ENCODE results near the gene CDK5. TPM values are rescaled to one million over a fixed set of nuclear protein-coding genes. Genes with fewer than 3 reads are reported as not detected.
"Not testable (repeated sequence)": the region's sequence is repeated elsewhere in the genome, so short reads cannot be mapped to it uniquely, and the experiment has no call there.

The CDK5 gene
- total RNA-seq, 5 donors from 2014 or later (not counting 1 experiment from before 2014, with no cell fraction given): 5.3 to 8.4 (median 6.5) TPM

DNA sequence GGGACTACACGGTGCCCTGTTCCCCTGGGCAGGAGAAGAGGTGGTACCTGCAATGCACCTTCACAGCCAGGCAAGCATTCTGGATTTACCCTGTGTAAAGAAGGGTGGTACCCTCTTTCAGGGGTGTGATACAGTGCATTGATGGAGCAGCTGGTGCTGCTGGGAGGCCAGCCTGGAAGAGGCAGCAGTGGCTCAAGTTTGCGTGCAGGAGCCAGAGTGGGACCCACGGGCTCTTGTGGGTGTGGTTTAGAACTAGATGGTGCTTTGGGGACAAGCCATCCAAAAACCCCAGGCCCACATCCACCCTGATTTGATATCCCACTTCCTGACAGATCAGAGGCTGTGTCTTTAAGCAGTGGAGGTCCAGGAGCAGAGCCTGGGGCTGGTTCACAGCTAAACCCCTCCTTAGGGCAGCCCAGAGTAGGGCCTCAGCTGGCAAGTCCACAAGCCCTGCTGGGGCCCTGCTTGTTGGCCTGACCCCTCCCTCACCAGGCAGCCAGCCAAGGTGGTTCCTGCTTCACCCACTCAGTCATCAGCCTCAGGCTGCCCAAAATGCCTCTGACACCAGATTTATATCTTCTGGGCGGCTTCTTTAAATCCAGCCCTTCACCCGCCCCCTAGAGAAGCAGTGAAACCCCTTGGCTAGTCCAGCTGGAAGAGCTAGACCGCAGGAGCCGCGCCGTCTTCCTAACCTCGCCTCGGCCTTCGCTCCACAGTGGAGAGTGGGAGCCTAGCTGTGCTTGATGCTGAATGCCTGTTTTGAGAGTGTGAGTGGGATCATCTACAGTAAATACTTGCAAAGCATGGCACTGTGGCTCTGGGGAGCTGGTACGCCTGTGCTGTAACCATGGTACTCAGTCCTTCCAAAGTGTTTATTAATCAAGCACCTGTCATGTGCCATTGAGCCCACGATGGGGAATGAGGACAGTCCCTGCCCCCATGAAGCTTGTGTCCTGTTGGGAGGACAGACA, 10.8 kb downstream of the CDK5 start:
- Mint-ChIP-seq H3K4me3 (no peak overlapping the region), H3K4me1 (peaks cover 0 to 4% (median 2%) of the 10 kb centered on the region in 3 donors), H3K27me3 (no peaks in the 10 kb centered on the region), H3K9me3 (no peaks in the 10 kb centered on the region), H3K27ac (no peak overlapping the region), H3K36me3 (peaks cover 7% of the 10 kb centered on the region)
- Histone ChIP-seq H3K9me3 (no peaks in the 10 kb centered on the region), H3K36me3 (ENCODE audit: control insufficient read depth in 2 of 2, extremely low read depth in 1 of 2, insufficient read depth in 1 of 2, low read length in 1 of 2) (peaks cover 2 to 15% of the 10 kb centered on the region in 2 donors), H3K27me3 (replicated peaks in 1 of 2; ENCODE audit: control insufficient read depth in 2 of 2, extremely low read depth in 1 of 2, insufficient read depth in 2 of 2, low read length in 1 of 2) (peaks cover 0 to 15% of the 10 kb centered on the region in 2 experiments), H3K27ac (ENCODE audit: low read length) (no peak overlapping the region), H3K4me3 (ENCODE audit: control insufficient read depth in 1 of 2, extremely low read depth in 1 of 2, low read length in 1 of 2) (no peak overlapping the region), H3K4me1 (ENCODE audit: control insufficient read depth in 1 of 2, extremely low read depth in 1 of 2, insufficient read depth in 2 of 2, low read length in 2 of 2) (peaks cover 0 to 14% of the 10 kb centered on the region in 2 experiments)
- DNase-seq (no peak), ATAC-seq (replicated peaks in 1 of 4) (no peak)
- 83% methylated on average over 7 of the region's 14 CpGs for WGBS (ENCODE audit: insufficient coverage)
- ChIA-PET POLR2A (interaction anchor here in 1 of 2 donors (0.6 kb wide), 1 partner anchor 48 kb away, joined by 3 read pairs; no protein-coding TSS in a partner anchor), CTCF (no interaction called here)

DNA sequence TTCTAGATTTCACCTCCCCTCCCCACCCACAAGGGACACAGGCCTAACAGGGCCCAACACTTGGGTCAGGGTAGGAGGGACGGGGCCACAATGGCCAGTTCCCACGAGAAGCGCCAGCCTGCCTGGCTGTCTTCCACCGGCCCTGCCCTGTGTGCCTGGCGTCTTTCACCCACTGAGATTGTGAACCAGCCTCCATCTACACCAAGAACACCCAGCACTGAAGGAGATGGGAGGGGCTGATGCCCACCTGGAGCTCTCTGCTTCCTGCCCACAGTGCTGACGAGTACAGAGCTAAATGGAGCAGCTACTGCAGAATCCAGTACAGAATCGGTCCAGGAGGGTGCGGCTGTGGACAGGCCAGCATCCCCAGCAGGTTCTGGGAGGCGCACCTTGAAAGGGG, 11.7 kb downstream of the CDK5 start:
- Histone ChIP-seq H3K27me3 (replicated peaks in 1 of 2; ENCODE audit: control insufficient read depth in 2 of 2, extremely low read depth in 1 of 2, insufficient read depth in 2 of 2, low read length in 1 of 2) (peaks cover 0 to 10% of the 10 kb centered on the region in 2 experiments), H3K4me3 (ENCODE audit: control insufficient read depth in 1 of 2, extremely low read depth in 1 of 2, low read length in 1 of 2) (no peak overlapping the region), H3K9me3 (no peaks in the 10 kb centered on the region), H3K36me3 (ENCODE audit: control insufficient read depth in 2 of 2, extremely low read depth in 1 of 2, insufficient read depth in 1 of 2, low read length in 1 of 2) (peaks cover 8 to 19% of the 10 kb centered on the region in 2 donors), H3K27ac (ENCODE audit: low read length) (no peak overlapping the region), H3K4me1 (ENCODE audit: control insufficient read depth in 1 of 2, extremely low read depth in 1 of 2, insufficient read depth in 2 of 2, low read length in 2 of 2) (peaks cover 0 to 4% of the 10 kb centered on the region in 2 experiments)
- CTCF ChIA-PET: no interaction called here
- DNase-seq (no peak), ATAC-seq (replicated peaks in 1 of 4) (no peak)
- POLR2A ChIA-PET: no interaction called here
- Mint-ChIP-seq H3K27ac (no peak overlapping the region), H3K4me3 (no peak overlapping the region), H3K4me1 (peaks cover 0 to 2% (median 0%) of the 10 kb centered on the region in 3 donors), H3K9me3 (no peaks in the 10 kb centered on the region), H3K27me3 (no peaks in the 10 kb centered on the region), H3K36me3 (peaks cover 13% of the 10 kb centered on the region)
- WGBS (ENCODE audit: insufficient coverage): 68% methylated on average over 4 of the region's 9 CpGs

DNA sequence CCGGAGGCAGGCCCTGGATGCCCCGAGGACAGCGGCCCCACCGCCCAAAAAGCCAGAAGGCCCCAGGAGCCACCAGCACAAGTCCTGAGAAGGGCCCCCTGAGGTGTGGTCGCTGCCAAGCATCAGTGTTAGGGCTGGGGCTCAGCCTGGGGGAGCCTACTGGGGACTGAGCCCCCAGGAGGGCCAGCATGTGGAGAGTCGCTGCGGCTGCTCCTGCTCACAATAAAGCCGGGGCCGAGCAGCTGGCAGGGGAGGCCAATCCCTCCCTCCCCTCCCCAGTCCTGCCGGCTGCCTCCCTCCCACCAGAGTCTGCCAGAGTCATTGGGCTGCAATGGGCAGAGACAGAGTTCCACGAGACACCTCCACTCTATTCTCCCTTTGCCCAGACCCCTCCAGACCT, 12.4 kb downstream of the CDK5 start:
- H3K9me3 ChIP-seq: no peaks in the 10 kb centered on the region
- Mint-ChIP-seq H3K4me1 (peaks cover 0 to under 1% (median 0%) of the 10 kb centered on the region in 3 donors), H3K9me3 (no peaks in the 10 kb centered on the region), H3K27ac (no peak overlapping the region), H3K4me3 (no peak overlapping the region), H3K27me3 (no peaks in the 10 kb centered on the region), H3K36me3 (peaks cover 13% of the 10 kb centered on the region)
- H3K27ac ChIP-seq (ENCODE audit: low read length): no peak overlapping the region
- POLR2A ChIA-PET: no interaction called here
- ATAC-seq (replicated peaks in 1 of 4) (no peak), DNase-seq (no peak)
- H3K36me3 ChIP-seq (ENCODE audit: control insufficient read depth in 2 of 2, extremely low read depth in 1 of 2, insufficient read depth in 1 of 2, low read length in 1 of 2): peaks cover 11 to 19% of the 10 kb centered on the region in 2 donors
- CTCF ChIA-PET: no interaction called here
- no peak overlapping the region for H3K4me3 ChIP-seq (ENCODE audit: control insufficient read depth in 1 of 2, extremely low read depth in 1 of 2, low read length in 1 of 2)
- WGBS (ENCODE audit: insufficient coverage): 92% methylated on average over 8 of the region's 11 CpGs
- peaks cover 0 to 4% of the 10 kb centered on the region in 2 experiments for H3K27me3 ChIP-seq (replicated peaks in 1 of 2; ENCODE audit: control insufficient read depth in 2 of 2, extremely low read depth in 1 of 2, insufficient read depth in 2 of 2, low read length in 1 of 2)
- H3K4me1 ChIP-seq (ENCODE audit: control insufficient read depth in 1 of 2, extremely low read depth in 1 of 2, insufficient read depth in 2 of 2, low read length in 2 of 2): no peaks in the 10 kb centered on the region

DNA sequence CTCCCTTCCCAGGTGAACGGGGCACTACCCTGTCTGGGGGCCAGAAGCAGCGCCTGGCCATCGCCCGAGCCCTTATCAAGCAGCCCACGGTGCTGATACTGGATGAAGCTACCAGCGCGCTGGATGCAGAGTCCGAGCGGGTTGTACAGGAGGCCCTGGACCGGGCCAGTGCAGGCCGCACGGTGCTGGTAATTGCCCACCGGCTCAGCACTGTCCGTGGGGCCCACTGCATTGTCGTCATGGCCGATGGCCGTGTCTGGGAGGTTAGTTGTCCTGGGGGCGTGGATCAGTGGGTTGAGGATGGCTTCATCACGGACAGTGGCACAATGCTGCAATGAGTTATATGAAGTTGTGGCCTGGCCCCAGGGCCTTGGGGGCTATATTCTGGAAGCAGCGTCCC, 13.7 kb downstream of the CDK5 start:
- H3K9me3 ChIP-seq: no peaks in the 10 kb centered on the region
- peaks cover 13% of the 10 kb centered on the region for H3K36me3 Mint-ChIP-seq
- H3K27ac Mint-ChIP-seq: no peak overlapping the region
- no peaks in the 10 kb centered on the region for H3K27me3 Mint-ChIP-seq
- H3K27me3 ChIP-seq (replicated peaks in 1 of 2; ENCODE audit: control insufficient read depth in 2 of 2, extremely low read depth in 1 of 2, insufficient read depth in 2 of 2, low read length in 1 of 2): no peaks in the 10 kb centered on the region
- ChIA-PET CTCF (no interaction called here), POLR2A (interaction anchor here in 1 of 2 donors (0.6 kb wide), 1 partner anchor 689 kb away, joined by 8 read pairs; no protein-coding TSS in a partner anchor)
- peaks cover 0 to 9% (median 9%) of the 10 kb centered on the region in 3 donors for H3K4me1 Mint-ChIP-seq
- H3K4me1 ChIP-seq (ENCODE audit: control insufficient read depth in 1 of 2, extremely low read depth in 1 of 2, insufficient read depth in 2 of 2, low read length in 2 of 2): peaks cover 0 to 7% of the 10 kb centered on the region in 2 experiments
- WGBS (ENCODE audit: insufficient coverage): 97% methylated on average over 18 of the region's 20 CpGs
- H3K9me3 Mint-ChIP-seq: no peaks in the 10 kb centered on the region
- no peak overlapping the region for H3K4me3 Mint-ChIP-seq
- H3K27ac ChIP-seq (ENCODE audit: low read length): no peak overlapping the region
- no peak overlapping the region for H3K4me3 ChIP-seq (ENCODE audit: control insufficient read depth in 1 of 2, extremely low read depth in 1 of 2, low read length in 1 of 2)
- no peak for ATAC-seq (replicated peaks in 1 of 4)
- no peak for DNase-seq
- peaks cover 11 to 19% of the 10 kb centered on the region in 2 donors for H3K36me3 ChIP-seq (ENCODE audit: control insufficient read depth in 2 of 2, extremely low read depth in 1 of 2, insufficient read depth in 1 of 2, low read length in 1 of 2)

DNA sequence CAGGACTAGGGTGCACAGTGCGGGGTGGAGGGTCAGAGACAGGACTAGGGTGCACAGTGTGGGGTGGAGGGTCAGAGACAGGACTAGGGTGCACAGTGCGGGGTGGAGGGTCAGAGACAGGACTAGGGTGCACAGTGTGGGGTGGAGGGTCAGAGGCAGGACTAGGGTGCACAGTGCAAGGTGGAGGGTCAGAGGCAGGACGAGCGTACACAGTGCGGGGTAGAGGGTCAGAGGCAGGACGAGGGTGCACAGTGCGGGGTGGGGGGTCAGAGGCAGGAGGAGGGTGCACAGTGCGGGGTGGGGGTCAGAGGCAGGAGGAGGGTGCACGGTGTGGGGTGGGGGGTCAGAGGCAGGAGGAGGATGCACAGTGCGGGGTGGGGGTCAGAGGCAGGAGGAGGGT, 14.2 kb downstream of the CDK5 start:
- ATAC-seq (replicated peaks in 1 of 4); POLR2A ChIA-PET; H3K27ac Mint-ChIP-seq; H3K9me3 Mint-ChIP-seq; CTCF ChIA-PET; H3K4me3 ChIP-seq (ENCODE audit: control insufficient read depth in 1 of 2, extremely low read depth in 1 of 2, low read length in 1 of 2); H3K9me3 ChIP-seq; H3K27ac ChIP-seq (ENCODE audit: low read length); H3K27me3 ChIP-seq (replicated peaks in 1 of 2; ENCODE audit: control insufficient read depth in 2 of 2, extremely low read depth in 1 of 2, insufficient read depth in 2 of 2, low read length in 1 of 2); H3K27me3 Mint-ChIP-seq; DNase-seq; H3K4me3 Mint-ChIP-seq: not testable (repeated sequence)
- 96% methylated on average over 5 of the region's 10 CpGs for WGBS (ENCODE audit: insufficient coverage)
- Mint-ChIP-seq H3K4me1 (peaks cover 0 to 12% (median 9%) of the 10 kb centered on the region in 3 donors), H3K36me3 (peaks cover 13% of the 10 kb centered on the region)
- peaks cover 0 to 10% of the 10 kb centered on the region in 2 experiments for H3K4me1 ChIP-seq (ENCODE audit: control insufficient read depth in 1 of 2, extremely low read depth in 1 of 2, insufficient read depth in 2 of 2, low read length in 2 of 2)
- H3K36me3 ChIP-seq (ENCODE audit: control insufficient read depth in 2 of 2, extremely low read depth in 1 of 2, insufficient read depth in 1 of 2, low read length in 1 of 2): peaks cover 11 to 19% of the 10 kb centered on the region in 2 donors

DNA sequence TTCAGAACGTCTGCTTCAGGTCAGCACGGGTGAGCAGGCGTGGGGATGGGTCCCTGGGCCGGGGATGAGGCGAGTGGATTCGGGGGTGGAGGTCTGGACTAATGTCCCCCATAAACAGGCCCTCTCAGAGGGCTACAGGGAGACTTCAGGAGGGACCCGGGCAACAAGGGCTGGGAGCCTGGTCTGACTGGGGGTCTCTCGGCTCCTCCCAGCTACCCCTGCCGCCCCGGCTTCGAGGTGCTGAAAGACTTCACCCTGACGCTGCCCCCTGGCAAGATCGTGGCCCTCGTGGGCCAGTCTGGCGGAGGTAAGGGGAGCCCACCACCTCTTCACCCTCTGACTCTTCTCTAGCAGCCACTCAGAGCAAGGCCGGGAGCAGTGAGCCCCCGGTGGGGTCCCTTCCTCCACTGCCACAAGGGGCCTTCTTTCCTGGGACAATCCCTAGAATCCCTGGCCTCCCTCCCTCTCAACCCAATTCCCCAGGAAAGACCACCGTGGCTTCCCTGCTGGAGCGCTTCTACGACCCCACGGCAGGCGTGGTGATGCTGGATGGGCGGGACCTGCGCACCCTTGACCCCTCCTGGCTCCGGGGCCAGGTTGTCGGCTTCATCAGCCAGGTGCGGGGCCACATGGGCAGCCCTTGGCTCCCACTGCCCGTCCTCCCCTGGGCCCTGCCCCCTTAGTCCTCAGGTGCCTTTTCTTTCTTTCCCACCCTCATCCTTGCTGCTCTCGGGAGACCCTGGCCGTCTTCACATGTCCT, 16.9 kb downstream of the CDK5 start:
- Mint-ChIP-seq H3K9me3 (no peaks in the 10 kb centered on the region), H3K36me3 (peaks cover 21% of the 10 kb centered on the region), H3K4me3 (no peak overlapping the region), H3K27ac (no peak overlapping the region), H3K27me3 (no peaks in the 10 kb centered on the region), H3K4me1 (peaks cover 0 to 12% (median 9%) of the 10 kb centered on the region in 3 donors)
- Histone ChIP-seq H3K27me3 (replicated peaks in 1 of 2; ENCODE audit: control insufficient read depth in 2 of 2, extremely low read depth in 1 of 2, insufficient read depth in 2 of 2, low read length in 1 of 2) (no peaks in the 10 kb centered on the region), H3K27ac (ENCODE audit: low read length) (no peak overlapping the region), H3K4me3 (ENCODE audit: control insufficient read depth in 1 of 2, extremely low read depth in 1 of 2, low read length in 1 of 2) (no peak overlapping the region), H3K4me1 (ENCODE audit: control insufficient read depth in 1 of 2, extremely low read depth in 1 of 2, insufficient read depth in 2 of 2, low read length in 2 of 2) (peaks cover 0 to 10% of the 10 kb centered on the region in 2 experiments), H3K36me3 (ENCODE audit: control insufficient read depth in 2 of 2, extremely low read depth in 1 of 2, insufficient read depth in 1 of 2, low read length in 1 of 2) (peaks cover 17 to 35% of the 10 kb centered on the region in 2 donors), H3K9me3 (no peaks in the 10 kb centered on the region)
- DNase-seq (no peak), ATAC-seq (replicated peaks in 1 of 4) (no peak)
- WGBS (ENCODE audit: insufficient coverage): 95% methylated on average over 27 of the region's 30 CpGs
- ChIA-PET CTCF (no interaction called here), POLR2A (no interaction called here)

Measured in T-cell (primary cell).